ENCODE measurements around the gene COX19.
"Not testable (repeated sequence)": the region's sequence is repeated elsewhere in the genome, so short reads cannot be mapped to it uniquely, and the experiment has no call there.

Gene COX19

DNA sequence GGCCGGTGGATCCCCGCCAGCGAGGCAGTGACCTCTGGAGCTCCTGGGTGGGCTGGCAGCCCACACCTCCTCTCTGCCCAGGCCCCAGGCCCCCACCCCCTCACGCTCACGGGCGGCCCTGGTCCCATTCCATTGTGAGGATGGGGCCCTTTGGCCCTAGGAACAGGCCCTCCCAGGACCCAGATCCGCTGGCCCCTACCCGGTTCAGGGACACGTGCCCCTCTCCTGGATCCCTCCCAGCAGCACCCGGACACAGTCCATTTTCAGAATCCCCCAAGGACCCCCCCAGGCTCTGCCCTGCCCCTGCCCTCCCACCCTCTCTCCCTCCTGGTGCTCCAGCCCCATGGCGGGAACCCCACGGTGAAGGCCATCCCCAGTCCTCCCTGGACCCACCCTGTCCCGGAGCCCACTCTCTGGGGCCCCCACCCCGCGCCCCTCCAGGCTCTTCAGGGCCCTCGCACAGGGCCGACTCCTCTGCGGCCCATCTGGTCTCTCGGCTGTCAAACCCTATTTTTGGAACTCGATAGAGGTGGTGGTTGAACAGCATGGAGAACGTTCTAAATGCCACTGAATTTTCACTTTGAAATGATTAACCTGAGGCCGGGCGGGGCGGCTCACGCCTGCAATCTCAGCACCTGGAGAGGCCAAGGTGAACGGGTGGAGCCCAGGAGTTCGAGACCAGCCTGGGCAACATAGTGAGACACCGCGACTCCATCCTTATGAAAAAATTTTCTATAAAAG, 28.9 kb downstream of the COX19 start:
- H3K4me3 ChIP-seq (ENCODE audit: low read depth, low read length), result no peak overlapping the region

DNA sequence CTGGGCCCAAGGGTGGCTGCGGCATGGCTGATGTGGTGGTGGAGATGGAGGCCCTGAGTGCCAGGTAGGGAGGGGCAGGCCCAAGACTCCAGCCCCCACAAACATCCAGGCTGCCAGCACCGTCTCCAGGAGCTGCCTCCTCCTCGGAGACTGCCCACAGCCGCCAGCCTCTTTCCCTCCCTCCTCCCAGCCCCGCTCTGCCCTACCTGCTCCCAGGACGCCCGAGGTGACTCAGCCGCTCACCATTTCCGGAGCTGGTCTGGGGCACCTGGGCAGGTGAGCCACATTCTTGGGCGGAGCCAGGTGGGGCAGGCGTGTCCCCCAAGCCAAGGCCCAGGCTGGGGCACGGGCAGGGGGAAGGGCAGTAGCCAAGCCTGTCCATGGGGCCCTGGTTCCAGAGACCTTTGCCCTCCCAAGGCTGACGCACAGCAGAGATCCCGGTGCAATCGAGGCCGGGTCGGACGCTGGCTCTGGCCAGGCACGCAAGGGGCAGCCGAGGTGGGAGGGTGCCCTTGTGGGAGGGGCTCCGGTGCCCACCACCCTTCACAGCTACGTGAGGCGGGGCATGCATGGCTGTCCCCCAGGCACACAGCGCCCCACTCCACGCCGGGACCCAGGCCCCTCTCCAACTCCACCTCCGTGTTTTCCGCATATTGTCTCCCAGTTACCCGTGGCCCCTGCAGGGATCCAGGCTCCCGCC, 29.6 kb downstream of the COX19 start:
- H3K4me3 ChIP-seq (ENCODE audit: low read depth, low read length), result no peak overlapping the region

DNA sequence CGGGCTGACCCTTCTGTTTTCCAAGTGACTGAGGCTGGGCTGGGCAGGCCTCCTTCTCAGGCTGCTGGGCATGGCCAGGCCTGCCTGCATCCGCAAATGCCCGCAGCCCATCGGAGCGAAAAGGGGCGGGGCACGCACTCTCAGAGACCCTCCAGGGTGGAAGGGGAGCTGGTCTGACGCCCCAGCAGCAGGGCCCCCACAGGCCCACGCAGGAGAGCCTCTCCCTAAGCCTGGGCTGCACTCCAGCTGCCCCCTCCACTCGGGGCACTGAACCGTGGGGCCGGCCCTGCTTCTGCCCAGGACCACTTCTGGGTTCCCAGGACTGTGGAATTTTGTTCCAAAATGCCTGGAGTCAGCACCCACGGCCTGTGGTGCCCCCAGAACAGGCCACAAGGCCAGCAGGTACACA, 30.2 kb downstream of the COX19 start:
- no peak overlapping the region for H3K4me3 ChIP-seq (ENCODE audit: low read depth, low read length)

DNA sequence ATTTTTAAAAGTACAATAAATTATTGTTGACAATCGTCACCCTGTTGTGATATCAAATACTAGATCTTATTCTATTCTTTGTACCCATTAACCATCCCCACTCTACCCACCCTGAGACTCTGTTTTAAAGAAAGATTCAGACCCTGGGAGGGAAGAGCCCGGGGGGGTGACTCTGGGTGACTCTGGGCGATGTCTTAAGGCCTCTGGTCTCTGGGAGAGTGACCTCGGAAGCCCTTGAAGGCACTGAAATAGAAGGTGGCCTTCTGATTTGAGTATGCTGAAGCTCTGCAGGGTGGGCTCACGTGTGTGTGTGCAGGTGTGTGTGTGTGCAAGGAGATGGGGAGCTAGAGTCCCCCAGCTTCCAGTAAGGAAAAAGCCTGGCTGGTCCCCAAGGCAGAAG, 30.6 kb downstream of the COX19 start:
- no peak overlapping the region for H3K4me3 ChIP-seq (ENCODE audit: low read depth, low read length)

DNA sequence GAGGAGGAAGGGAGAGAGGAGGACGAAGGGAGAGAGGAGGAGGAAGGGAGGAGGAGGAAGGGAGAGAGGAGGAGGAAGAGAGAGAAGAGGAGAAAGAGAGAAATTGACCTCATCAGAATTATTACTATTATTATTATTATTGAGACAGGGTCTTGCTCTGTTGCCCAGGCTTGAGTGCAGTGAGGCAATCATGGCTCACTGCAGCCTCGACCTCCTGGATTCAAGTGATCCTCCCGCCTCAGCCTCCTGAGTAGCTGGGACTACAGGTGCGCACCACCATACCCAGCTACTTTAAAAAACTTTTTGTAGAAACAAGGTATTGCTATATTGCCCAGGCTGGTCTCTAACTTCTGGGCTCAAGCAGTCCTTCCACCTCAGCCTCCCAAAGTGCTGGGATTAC, 31.6 kb downstream of the COX19 start:
- not testable (repeated sequence) for H3K4me3 ChIP-seq (ENCODE audit: low read depth, low read length)

DNA sequence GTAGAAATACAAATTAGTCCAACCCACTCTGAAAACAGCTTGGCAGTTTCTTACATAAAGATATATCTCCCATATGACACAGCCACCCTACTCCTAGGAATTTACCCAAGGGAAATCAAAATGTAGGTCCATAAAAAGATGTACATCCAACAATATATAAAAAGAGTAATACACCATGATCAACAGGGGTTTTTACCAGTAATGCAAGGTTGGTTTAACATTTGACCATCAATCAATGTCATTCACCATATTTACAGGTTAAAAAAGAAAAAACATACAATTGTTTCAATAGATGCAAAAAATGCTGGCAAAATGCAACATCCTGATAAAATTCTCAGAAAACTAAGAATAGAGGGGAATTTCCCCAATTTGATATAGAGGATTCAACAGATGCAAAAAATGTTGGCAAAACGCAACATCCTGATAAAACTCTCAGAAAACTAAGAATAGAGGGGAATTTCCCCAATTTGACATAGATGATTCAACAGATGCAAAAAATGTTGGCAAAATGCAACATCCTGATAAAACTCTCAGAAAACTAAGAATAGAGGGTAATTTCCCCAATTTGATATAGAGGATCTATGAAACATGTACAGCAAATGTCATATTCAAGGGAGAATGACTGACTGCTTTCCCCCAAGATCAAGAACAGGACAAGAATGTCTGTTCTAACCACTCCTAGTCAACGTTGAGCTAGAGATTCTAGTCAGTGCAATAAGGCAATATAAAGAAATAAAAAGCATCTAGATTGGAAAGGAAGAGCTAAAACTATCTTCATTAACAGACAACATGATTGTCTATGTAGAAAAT, 34.5 kb downstream of the COX19 start:
- H3K4me3 ChIP-seq (ENCODE audit: low read depth, low read length), result no peak overlapping the region

DNA sequence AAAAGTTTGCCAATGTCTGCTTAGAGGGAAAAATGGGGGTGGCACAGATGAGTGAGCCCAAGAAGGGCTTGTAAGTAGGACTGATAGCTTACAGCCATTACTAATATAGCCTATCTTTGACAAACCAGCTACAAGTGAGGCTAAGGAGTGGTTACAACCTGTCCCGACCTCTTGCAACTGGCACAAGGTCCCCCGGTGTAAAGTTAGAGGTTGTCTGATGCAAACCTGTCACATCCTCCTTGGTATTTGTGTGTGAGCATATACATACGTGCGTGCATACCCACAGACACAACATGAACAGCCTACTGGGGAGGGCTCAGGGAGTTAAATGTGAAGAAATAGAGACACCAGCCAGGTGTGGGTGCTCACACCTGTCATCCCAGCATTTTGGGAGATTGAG, 35.5 kb downstream of the COX19 start:
- H3K4me3 ChIP-seq (ENCODE audit: low read depth, low read length), result no peak overlapping the region

DNA sequence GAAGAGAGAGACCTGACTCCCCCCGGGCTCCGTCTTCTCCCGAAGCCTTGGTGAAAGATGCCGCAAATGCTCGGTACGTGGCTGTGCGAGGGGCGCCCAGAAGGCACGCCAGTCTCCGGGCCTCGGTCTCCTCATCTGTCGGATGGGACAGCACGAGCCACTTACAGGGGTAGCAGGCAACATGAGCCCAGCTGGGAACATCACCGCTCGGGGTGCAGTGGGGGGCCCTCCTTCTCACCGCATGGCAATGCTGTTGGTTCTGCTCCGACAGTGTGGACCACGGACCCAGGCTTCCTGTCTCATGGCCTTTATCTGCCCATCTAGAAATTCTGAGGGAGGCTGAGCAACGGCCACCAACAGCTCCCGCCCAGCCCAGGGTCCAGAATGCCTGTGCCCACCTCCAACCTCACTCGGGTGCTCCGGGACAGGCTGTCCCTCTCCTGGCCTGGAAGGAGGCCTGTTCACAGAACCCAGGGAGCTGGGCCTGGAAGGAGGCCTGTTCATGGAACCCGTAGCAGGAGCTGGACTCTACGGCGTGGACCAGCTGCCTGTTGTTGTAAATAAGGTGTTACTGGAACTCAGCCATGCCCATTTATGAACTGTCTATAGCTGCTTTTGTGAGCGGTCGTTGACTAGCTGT, 36.7 kb downstream of the COX19 start:
- no peak overlapping the region for H3K4me3 ChIP-seq (ENCODE audit: low read depth, low read length)

DNA sequence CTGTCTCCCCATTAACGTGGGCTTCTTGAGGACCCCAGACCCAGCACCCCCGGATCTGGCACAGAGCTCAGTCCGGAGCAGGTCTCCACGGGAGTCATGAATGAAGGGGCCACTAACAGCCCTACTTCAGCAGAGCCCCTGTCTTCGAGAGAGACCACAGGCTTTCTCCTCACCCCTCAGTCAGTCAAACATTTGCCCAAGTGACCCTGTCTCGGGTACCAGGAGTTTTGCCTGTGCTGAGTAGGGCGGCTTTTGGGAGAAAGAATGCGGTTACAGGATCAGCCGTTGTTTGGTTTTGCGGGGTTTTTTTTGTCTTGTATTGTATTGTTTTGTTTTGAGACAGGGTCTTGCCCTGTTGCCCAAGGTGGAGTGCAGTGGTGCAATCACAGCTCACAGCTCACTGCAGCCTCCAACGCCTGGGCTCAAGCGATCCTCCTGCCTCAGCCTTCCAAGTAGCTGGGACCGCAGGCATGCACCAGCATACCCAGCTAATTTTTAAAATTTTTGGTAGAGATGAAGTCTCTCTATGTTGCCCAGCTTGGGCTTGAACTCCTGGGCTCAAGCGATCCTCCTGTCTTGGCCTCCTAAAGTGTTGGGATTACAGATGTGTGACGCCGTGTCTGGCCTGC, 37.4 kb downstream of the COX19 start:
- H3K4me3 ChIP-seq (ENCODE audit: low read depth, low read length), result no peak overlapping the region

DNA sequence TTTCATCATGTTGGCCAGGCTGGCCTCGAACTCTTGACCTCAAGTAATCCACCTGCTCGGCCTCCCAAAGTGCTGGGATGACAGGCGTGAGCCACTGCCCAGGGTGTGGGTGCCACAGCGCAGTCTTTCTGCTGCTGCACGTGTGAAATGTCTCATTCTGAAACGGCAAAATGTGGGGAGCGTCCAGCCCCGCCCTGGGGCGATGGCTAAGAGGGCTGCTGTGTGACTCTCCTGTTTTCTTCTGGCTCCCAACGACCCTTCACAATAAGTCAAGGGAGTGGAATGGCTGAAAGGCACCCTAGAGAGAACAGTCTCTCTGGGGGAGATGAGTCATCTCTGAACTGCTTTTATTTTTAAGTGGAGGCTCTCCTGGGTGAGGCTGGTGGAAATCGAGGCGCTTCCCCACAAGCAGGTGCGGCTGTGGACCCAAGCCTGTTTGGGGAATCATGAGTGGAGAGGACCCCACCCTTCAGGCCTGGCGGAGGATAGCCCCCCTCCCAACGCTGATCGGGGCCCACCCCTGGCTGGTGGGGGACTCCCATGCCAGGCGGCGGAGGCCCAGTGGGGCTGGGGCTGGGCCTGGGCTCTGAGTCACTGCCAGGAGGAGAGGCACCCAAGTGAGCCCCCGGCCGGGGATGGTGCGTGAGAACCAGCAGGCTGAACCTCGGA, 38.8 kb downstream of the COX19 start:
- no peak overlapping the region for H3K4me3 ChIP-seq (ENCODE audit: low read depth, low read length)

DNA sequence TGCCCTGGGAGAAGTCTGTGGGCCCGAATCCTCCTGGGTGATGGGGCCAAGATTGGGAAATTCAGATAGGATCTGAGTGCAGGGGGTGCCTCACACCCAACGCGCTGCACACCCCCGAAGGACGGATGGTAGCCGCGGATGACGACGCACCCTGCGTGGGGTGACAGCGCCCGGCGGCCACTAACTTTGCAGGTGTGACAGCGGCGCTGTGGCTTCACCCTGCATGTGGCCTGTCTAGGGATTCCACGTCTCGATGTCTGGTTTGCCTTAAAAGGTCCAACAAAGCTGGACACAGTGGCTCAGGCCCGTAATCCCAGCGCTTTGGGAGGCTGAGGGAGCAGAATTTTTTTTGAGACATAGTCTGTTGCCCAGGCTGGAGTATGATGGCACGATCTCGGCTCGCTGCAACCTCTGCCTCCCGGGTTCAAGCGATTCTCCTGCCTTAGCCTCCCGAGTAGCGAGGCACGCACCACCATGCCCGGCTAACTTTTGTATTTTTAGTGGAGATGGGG, 39.4 kb downstream of the COX19 start:
- no peak overlapping the region for H3K4me3 ChIP-seq (ENCODE audit: low read depth, low read length)

DNA sequence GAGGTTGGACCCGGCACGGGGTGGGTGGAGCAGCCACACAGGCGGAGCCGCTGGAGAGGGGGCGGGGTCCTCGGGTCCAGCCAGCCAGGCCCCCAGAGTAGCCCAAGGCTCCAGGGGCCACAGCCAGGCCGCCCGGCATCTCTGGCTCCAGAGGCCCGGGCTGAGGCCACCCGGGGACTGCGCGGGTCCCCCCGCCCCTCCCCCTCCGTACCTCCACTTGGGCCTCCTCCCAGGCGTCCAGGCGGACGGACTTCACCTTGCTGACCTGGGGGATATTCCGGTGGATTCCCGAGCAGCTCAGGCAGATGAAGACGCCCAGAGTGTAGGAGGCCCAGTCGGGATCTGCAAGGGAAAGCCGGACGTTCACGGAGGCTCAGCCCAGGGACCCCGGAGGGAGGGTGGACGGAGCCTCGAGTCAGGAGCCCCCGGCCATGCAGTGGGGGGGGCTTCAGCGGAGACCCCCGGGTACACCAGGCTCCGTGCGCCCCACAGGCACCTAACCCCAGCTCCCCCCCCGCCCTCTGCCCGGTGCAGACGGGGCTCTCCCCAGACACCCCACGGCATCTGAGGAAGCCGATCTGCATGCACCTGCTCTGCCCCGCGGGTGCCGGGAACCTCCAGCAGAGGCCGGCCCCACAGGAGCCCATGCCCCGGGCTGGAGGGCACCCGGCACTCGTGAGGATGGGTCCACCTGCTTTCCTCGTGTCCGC, 40.0 kb downstream of the COX19 start:
- no peak overlapping the region for H3K4me3 ChIP-seq (ENCODE audit: low read depth, low read length)

DNA sequence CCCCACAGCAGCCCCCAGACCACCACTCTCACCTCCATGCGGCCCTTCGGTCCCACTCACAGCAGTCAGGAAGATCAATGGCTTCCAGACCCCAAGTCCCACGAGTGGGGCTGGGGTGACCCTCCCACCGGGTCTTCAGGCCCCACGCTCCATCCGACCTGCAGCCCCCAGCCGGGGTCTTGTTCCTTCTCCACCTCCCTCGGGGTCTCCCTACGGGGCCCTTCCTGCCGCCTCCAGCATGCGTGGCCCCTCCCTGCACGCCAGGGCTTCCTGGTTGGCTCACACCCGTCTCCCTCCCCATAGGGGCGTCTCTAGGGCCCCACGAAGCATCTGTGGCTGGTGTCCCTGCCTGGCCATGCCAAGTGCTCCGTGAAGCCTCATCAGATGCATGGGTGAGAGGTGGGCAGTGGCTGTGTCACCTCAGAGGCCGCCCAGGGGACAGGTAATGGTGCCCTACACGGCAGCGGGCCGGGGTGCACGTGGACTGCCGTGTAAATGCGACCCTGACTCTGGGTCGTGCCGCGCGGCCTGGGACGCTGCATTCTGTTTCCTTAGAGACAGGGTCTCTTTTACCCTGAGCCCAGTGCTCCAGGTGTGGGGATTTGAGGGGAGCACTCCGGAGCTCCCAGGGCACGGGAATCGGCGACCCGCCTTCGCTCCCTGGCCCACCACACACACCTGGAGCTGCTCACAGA, 40.7 kb downstream of the COX19 start:
- no peak overlapping the region for H3K4me3 ChIP-seq (ENCODE audit: low read depth, low read length)

DNA sequence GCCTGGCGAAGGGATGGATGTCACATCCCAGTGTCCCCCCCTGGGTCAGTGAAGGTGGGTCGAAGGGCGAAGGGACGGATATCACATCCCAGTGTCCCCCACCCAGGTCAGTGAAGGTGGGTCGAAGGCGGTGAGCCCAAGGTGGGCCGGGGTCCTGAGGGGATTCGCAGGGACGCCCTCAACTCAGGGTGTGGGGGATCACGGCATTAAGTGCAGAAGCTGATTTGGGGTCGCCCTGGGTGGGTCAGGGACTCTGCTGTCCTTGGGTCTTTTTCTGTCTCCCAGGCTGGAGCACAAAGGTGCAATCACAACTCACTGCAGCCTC, 42.7 kb downstream of the COX19 start:
- no peak overlapping the region for H3K4me3 ChIP-seq (ENCODE audit: low read depth, low read length)

DNA sequence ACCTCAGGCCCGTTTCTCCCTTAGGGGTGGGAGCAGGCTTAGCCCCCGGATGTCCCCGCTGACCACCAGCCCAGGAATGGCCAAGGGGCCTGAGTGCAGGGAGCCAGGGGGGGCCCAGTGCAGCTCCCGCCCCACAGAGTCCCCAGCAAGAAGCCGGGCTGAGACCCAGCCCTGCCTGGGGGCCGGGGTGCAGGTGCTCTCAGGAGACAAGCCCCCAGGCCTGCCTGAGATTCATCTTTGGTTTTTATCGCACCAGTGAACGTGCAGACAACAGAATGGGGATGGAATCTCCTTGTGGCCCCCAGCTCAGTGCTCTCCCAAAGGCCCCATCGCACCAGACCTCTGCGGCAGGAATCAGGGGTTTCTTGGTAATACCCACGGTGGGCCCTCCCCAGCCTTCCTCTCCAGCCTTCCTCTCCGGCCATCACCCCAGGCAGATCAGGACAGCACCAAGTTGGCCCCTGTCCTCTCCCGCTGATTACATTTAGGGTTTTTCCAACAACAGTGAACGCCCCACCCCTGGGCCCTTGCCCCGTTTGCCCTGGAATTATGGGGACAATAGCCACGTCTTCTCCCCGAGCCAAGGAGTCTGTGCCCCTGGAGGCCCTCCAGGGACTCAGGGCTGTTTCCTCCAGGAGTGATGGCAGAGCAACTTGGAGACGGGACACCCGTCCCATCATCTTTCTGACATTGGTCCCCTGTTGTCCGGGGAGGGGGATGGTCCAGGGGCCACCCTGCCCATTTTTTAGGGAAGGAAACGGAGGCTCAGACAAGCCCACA, 43.3 kb downstream of the COX19 start:
- H3K4me3 ChIP-seq (ENCODE audit: low read depth, low read length), result no peak overlapping the region

DNA sequence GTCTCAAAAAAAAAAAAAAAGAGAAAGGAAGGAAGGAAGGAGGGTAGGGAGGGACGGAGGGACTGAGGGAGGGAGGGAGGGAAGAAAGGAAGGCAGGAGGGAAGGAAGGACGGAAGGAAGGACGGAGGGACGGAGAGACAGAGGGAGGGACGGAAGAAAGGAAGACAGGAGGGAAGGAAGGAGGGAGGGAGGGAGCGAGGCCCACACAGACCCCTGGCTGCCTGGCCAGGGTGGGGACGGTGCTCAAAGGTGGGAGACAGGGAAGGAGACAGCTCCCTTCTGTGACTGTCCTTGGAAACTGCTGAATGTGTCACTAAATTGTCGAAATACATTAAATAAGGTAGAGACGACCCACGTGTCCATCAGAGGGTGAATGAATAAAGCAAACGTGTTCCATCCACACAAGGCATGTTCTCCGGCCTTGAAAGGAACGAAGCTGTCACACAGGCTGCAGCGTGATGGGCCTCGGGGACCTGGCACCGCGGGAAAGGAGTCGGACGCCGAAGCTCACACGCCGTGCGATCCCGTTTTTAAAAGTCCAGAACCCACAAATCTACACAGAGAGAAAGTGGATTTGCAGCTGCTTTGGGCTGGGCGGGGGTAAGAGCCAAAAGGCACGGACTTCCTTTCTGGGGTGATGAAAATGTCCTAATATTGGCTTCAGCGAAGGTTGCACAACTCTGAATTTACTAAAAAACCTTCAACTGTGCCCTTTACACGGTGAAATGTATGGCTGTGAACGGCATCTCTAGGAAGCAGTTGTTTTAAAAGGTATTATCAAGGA, 44.2 kb downstream of the COX19 start:
- H3K4me3 ChIP-seq (ENCODE audit: low read depth, low read length), result no peak overlapping the region

DNA sequence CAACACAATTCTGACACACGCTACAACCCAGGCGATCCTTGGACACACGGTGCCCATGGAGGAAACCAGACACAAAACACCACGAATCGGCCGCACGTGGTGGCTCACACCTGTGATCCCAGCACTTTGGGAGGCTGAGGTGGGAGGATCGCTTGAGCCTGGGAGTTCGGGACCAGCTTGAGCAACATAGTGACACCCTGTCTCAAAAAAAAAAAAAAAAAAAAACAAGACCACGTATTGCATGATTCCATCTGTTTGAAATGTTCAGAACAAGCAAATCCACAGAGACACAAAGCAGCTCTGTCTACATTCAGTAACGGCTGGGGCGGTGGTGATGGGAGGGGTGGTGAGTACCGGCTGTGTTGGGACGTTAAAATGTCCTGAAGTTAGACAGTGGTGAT, 46.0 kb downstream of the COX19 start:
- no peak overlapping the region for H3K4me3 ChIP-seq (ENCODE audit: low read depth, low read length)
